AG09309 (cell line): ENCODE data around the gene ADTRP.
A peak's percentile ranks its signal among the peaks of the same experiment; 100 is the strongest.

Experiments used
- DNase-seq: peaks from one replicate; pipeline ENCODE4 v3.0.0-alpha.2; 2010; ENCODE audit warnings: low read depth
- H3K4me3 ChIP-seq: 2 replicates; pipeline ENCODE4 v1.5.1; 2011; ENCODE audit warnings: mild to moderate bottlenecking, low read depth, low read length, moderate library complexity; ENCODE audit not compliant: control insufficient read depth
- TF ChIP-seq, protein P1 (sequence below): IDR thresholded peaks from 2 replicates; pipeline ENCODE4 v1.5.1; 2011; ENCODE audit warnings: mild to moderate bottlenecking, low read depth, low read length, inconsistent platforms; ENCODE audit not compliant: insufficient read depth, control insufficient read depth; ENCODE audit errors: missing control alignments

Gene ADTRP

DNA sequence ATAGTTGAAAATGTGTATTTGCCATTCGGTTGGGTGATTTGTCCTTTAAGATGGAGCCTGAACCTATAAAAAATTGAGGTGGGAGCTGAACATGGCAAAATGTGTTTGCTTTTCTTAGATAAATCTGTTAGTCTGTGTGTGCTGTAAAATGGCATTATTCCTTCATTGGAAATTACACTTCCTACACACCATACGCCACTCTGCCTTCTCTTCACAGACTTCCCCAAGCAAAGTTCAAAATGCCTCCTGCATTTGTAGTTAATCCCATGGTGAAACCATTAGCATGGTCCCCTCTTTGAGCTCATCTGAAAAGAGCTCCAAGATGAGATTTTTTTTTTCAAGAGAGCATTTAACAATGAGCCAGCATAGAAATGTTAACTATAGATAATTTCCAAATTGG lies 567 bp downstream of the ADTRP start:
- no peak for DNase-seq
- no peak overlapping the region for H3K4me3 ChIP-seq
- TF ChIP-seq, protein P1, sequence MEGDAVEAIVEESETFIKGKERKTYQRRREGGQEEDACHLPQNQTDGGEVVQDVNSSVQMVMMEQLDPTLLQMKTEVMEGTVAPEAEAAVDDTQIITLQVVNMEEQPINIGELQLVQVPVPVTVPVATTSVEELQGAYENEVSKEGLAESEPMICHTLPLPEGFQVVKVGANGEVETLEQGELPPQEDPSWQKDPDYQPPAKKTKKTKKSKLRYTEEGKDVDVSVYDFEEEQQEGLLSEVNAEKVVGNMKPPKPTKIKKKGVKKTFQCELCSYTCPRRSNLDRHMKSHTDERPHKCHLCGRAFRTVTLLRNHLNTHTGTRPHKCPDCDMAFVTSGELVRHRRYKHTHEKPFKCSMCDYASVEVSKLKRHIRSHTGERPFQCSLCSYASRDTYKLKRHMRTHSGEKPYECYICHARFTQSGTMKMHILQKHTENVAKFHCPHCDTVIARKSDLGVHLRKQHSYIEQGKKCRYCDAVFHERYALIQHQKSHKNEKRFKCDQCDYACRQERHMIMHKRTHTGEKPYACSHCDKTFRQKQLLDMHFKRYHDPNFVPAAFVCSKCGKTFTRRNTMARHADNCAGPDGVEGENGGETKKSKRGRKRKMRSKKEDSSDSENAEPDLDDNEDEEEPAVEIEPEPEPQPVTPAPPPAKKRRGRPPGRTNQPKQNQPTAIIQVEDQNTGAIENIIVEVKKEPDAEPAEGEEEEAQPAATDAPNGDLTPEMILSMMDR = no peak

DNA sequence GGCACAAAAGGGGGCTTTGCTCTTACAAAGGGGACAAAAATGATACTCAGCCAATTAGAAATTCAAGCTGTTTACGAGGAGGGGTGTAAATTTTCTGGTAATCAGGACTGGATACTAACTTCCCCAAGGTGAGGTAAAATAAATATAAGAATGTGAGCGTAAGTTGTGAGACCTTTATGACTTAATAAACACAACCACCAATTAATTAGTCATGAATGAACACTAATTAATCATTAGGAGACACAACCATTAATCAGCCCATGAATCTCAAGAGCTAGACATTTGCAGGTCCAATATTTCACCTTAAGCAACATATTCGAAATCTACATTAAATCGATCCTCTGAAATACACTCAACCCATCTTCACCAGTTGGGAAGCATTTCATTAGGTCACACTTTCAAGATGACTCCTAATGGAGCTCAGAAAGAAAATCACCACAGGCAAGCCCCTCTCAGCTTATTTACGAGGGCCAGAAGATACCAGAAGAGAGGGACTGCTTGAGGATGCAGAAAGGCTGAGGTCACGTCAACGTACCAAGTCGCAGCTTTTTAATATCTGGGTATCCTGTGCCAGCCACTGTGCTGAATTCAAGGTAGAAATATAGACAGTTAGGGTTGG lies 2.7 kb downstream of the ADTRP start:
- H3K4me3 ChIP-seq = no peak overlapping the region
- DNase-seq = no peak
- TF ChIP-seq, protein P1 = no peak

DNA sequence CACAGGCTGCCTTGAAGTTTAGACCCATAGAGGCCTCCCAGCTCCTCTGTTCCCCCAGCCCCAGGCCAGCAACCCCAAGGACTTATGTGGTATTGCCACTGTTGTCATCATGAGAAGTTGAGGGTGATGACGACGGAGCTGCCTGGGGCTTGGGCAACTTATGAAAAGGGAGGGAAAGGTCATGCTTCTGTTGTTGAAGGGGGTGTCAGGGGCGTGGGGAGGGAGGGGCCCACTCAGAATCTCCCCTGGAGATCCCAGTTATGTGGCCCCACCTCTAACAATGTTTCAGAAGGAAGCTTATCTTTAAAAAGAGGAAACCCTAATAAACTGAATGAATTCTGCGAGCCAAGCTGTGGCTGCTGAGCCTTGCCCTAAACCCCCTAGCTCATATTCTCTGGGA lies 4.2 kb downstream of the ADTRP start:
- H3K4me3 ChIP-seq = no peak overlapping the region
- TF ChIP-seq, protein P1 = no peak
- no peak for DNase-seq

DNA sequence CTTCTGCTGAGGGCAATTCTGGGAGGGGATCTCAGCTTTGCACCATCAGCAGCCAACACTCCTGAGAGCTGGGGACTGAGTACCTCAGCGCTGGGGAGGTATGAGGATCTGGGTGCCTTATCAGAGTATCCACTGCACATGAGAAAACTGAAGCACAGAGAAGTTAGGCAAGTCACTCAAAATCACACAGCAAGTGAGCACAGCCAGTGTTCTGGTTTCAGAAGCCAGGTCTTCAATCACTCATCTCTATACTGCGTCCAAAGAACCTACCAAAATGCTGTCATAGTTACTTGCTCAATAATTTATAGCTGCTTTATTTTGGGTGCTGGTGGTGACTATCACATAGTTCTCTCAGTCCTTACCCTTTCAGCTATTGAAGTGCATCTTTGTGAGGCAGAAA lies 5.0 kb downstream of the ADTRP start:
- no peak overlapping the region for H3K4me3 ChIP-seq
- DNase-seq = no peak
- TF ChIP-seq, protein P1 = no peak

DNA sequence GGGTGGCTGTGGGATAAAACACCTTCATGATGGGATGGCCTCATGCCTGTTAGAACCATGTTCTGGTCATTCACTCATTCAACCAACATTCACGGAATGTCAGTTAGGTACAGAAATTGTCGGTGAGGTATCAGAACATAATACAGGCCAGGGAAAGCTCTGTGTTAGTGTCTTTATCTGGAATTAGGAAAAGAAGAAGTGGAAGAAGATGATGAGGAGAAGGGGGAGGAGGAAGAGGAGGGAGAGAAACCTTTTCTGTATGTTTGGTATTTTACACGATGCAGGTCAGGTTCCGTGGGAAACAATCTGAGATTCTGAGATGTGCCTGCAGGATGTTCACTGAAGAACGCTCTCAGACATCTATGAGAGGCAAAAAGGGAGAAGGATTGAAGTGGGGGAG lies 5.6 kb downstream of the ADTRP start:
- TF ChIP-seq, protein P1 = no peak
- no peak overlapping the region for H3K4me3 ChIP-seq
- DNase-seq = no peak

DNA sequence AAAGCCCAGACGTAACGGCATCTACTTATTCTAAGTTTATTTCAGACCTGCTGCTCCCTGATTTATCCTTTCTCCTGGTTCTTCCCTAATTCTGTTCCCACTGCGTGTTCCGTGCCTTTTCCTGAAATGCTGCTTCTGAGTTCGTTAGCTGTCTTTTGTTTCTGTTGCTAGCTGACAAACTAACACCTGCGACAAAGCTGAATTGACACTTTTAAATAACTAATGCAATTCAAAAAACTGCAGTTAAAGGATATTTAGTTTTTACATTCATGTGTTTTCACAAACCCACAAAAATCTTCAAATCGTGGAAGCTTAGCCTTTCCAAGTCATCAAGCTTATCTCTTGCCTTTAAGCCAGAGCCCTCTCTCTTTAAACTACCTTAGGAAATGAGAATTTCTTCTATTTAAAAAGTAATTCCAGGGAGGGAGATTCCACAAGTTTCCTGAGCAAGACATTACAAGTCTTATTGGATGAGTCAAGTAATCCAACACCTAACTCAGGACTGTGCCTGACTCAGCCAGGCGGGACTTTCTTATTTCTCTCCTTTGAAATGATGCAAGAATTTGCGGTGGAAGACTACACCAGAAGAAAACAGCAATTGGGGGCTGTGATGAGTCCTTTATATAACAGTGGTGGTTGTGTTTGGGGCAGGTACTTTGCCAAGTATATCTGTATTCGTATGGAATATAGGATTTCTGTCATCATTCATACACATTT lies 6.3 kb downstream of the ADTRP start:
- DNase-seq = peak; percentile 91

More for the DNA sequence above, 6.3 kb downstream of the ADTRP start:
- H3K4me3 ChIP-seq = no peak overlapping the region
- TF ChIP-seq, protein P1 = no peak
